DOHH2 (cell line): ENCODE measurements around the gene ARHGAP24.

ENCODE experiments used
- H3F3A ChIP-seq: fragments of 200-600 bp; sonication (generic), shearing (Covaris generic); 2 replicates; pipeline ENCODE4 v1.6.0; 2016; ENCODE audit warnings: antibody characterized with exemption, mild to moderate bottlenecking; ENCODE audit not compliant: control insufficient read depth, insufficient read depth
- H3K27ac ChIP-seq: fragments of 200-600 bp; sonication (generic); 2 replicates; pipeline ENCODE4 v1.5.1; 2014; ENCODE audit warnings: low read depth, mild to moderate bottlenecking, low read length, moderate library complexity
- H3K27me3 ChIP-seq: fragments of 200-600 bp; sonication (generic); 2 replicates; pipeline ENCODE4 v1.6.1; 2014; ENCODE audit warnings: mild to moderate bottlenecking, low read length, mixed read lengths; ENCODE audit not compliant: control insufficient read depth
- H3K36me3 ChIP-seq: fragments of 200-600 bp; sonication (generic); 2 replicates; pipeline ENCODE4 v1.6.1; 2014; ENCODE audit warnings: mild to moderate bottlenecking, low read length, moderate library complexity, mixed read lengths; ENCODE audit not compliant: control insufficient read depth
- H3K4me1 ChIP-seq: fragments of 200-600 bp; sonication (generic); 2 replicates; pipeline ENCODE4 v1.6.1; 2014; ENCODE audit warnings: mild to moderate bottlenecking, low read length, mixed read lengths; ENCODE audit not compliant: control insufficient read depth
- H3K4me2 ChIP-seq: fragments of 200-600 bp; sonication (generic); 2 replicates; pipeline ENCODE4 v1.6.0; 2014; ENCODE audit warnings: mild to moderate bottlenecking, low read length, moderate library complexity
- H3K4me3 ChIP-seq: fragments of 200-600 bp; sonication (generic); 2 replicates; pipeline ENCODE4 v1.5.1; 2014; ENCODE audit warnings: mild to moderate bottlenecking, low read length, mixed read lengths
- H3K79me2 ChIP-seq: fragments of 200-600 bp; sonication (generic); 2 replicates; pipeline ENCODE4 v1.6.1; 2014; ENCODE audit warnings: mild to moderate bottlenecking, low read length, mixed read lengths; ENCODE audit not compliant: control insufficient read depth
- H3K9me2 ChIP-seq: fragments of 200-600 bp; sonication (generic); replicated peaks from 2 replicates; pipeline ENCODE4 v1.6.1; 2014; ENCODE audit warnings: mild to moderate bottlenecking, low read length, mixed read lengths; ENCODE audit not compliant: control insufficient read depth
- H3K9me3 ChIP-seq: fragments of 200-600 bp; sonication (generic); 2 replicates; pipeline ENCODE4 v1.6.1; 2014; ENCODE audit warnings: antibody characterized with exemption, low read length, mixed read lengths; ENCODE audit not compliant: control insufficient read depth, insufficient read depth
- H4K20me1 ChIP-seq: fragments of 200-600 bp; sonication (generic); 2 replicates; pipeline ENCODE4 v1.6.0; 2014; ENCODE audit warnings: low read depth, mild to moderate bottlenecking, antibody characterized with exemption, low read length, moderate library complexity; ENCODE audit not compliant: control insufficient read depth, insufficient read depth
- CTCF ChIP-seq: fragments of 200-600 bp; sonication (generic); IDR thresholded peaks from one replicate; pipeline ENCODE4 v1.5.1; 2014; ENCODE audit warnings: antibody characterized with exemption, mild to moderate bottlenecking, low read depth, low read length; ENCODE audit not compliant: poor library complexity, severe bottlenecking
- EZH2phosphoT487 ChIP-seq: fragments of 200-600 bp; sonication (generic); IDR thresholded peaks from 2 replicates; pipeline ENCODE4 v1.6.1; 2017; ENCODE audit warnings: borderline replicate concordance, mild to moderate bottlenecking, antibody characterized with exemption, low read length, moderate library complexity, mixed read lengths

ARHGAP24 gene

GRCh38 chr4:85613901-85614300 is 139.0 kb downstream of the ARHGAP24 start:
- H3K27me3 ChIP-seq = no peaks in the 10 kb centered on the region
- H3K9me3 ChIP-seq = no peaks in the 10 kb centered on the region
- H3K4me2 ChIP-seq = no peak overlapping the region
- no peaks in the 10 kb centered on the region for H3K36me3 ChIP-seq
- no peaks in the 10 kb centered on the region for H3K79me2 ChIP-seq
- no peak overlapping the region for H3K4me3 ChIP-seq
- no peak overlapping the region for H3K27ac ChIP-seq
- no peak for TF ChIP-seq EZH2phosphoT487
- no peak for TF ChIP-seq CTCF
- H3K9me2 ChIP-seq = no peaks in the 10 kb centered on the region
- no peaks in the 10 kb centered on the region for H4K20me1 ChIP-seq
- no peaks in the 10 kb centered on the region for H3F3A ChIP-seq
- H3K4me1 ChIP-seq = no peaks in the 10 kb centered on the region

- Histone ChIP-seq H3K4me2 (no peak overlapping the region), H3K9me3 (no peaks in the 10 kb centered on the region; the same call in 1 of the 2 replicates), H3K4me1 (no peaks in the 10 kb centered on the region), H3K79me2 (no peaks in the 10 kb centered on the region), H3K27ac (no peak overlapping the region), H3F3A (no peaks in the 10 kb centered on the region), H3K27me3 (no peaks in the 10 kb centered on the region), H3K4me3 (no peak overlapping the region), H3K9me2 (no peaks in the 10 kb centered on the region), H3K36me3 (no peaks in the 10 kb centered on the region), H4K20me1 (no peaks in the 10 kb centered on the region)
- TF ChIP-seq EZH2phosphoT487 = no peak
- TF ChIP-seq CTCF = no peak
These were observed 141.0 kb downstream of the ARHGAP24 start for GRCh38 chr4:85615952-85616351.

- Histone ChIP-seq H3K79me2 (no peaks in the 10 kb centered on the region), H4K20me1 (no peaks in the 10 kb centered on the region), H3K36me3 (no peaks in the 10 kb centered on the region), H3K9me3 (no peaks in the 10 kb centered on the region; the same call in 1 of the 2 replicates), H3K27me3 (no peaks in the 10 kb centered on the region), H3K4me1 (no peaks in the 10 kb centered on the region), H3K4me3 (no peak overlapping the region), H3K27ac (no peak overlapping the region), H3K4me2 (no peak overlapping the region), H3K9me2 (no peaks in the 10 kb centered on the region), H3F3A (no peaks in the 10 kb centered on the region)
- no peak for TF ChIP-seq EZH2phosphoT487
- no peak for TF ChIP-seq CTCF
These were observed 142.3 kb downstream of the ARHGAP24 start for GRCh38 chr4:85617202-85617601.

- 0 out of 2 replicates have a peak, but pooled peaks cover 5% of the 10 kb centered on the region for H3K9me2 ChIP-seq
- H3F3A ChIP-seq = no peaks in the 10 kb centered on the region
- no peak overlapping the region for H3K27ac ChIP-seq
- no peak for TF ChIP-seq EZH2phosphoT487
- TF ChIP-seq CTCF = no peak
- H3K4me1 ChIP-seq = no peaks in the 10 kb centered on the region
- H3K36me3 ChIP-seq = no peaks in the 10 kb centered on the region
- no peaks in the 10 kb centered on the region for H3K79me2 ChIP-seq
- H4K20me1 ChIP-seq = no peaks in the 10 kb centered on the region
- no peaks in the 10 kb centered on the region for H3K27me3 ChIP-seq
- H3K4me3 ChIP-seq = no peak overlapping the region
- H3K9me3 ChIP-seq = no peaks in the 10 kb centered on the region
- no peak overlapping the region for H3K4me2 ChIP-seq
These were observed 158.0 kb downstream of the ARHGAP24 start for GRCh38 chr4:85632981-85633380.
